Bladder microvascular endothelial cell (primary cell): ENCODE measurements around the gene ERCC1. TPM values are rescaled to one million over a fixed set of nuclear protein-coding genes. Genes with fewer than 3 reads are reported as not detected.

Experiments used
- total RNA-seq: library from RNA; depleted of rRNA; stranded (reverse); fragments of >200 nt; gene quantifications from 2 replicates; pipeline ENCODE4 v1.2.3, GENCODE V29; 2014

Gene ERCC1
- total RNA-seq, result 40.3 and 50.5 TPM in 2 replicates

GRCh38 chr19:45423589-45424190 is at the start of gene ERCC1:
ERCC1 (minus strand) TSS chr19:45423917; CDS start chr19:45423374, 543 bp downstream.

DNA sequence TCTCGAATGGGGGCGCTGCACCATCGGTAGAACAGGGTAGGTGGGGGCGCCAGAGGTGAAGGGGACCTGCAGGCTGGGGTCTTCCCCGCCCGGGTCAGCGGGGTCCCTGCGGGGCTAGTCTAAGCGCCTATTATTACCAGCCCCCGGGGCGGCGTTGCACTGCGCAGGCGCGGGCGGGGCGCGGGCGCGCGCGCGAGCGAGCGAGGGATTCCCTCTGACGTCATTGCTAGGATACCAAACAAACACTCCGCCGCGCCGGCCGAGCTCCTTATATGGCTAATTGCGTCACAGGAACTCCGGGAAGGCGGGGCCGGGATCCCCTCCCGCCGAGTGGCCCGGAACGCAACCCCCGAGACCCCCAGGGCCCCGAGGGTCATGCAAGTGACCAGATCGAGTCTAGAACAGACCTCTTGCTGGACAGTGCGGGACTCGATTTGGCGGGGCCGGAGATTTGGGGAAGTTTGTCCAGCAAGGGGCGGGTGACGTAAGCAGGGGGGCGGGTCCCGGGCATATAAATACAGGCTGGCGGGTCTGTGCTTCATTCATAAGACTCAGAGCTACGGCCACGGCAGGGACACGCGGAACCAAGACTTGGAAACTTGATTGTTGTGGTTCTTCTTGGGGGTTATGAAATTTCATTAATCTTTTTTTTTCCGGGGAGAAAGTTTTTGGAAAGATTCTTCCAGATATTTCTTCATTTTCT is 43.9 kb upstream of the ERCC1 start, which contains the start of gene FOSB:
FOSB (plus strand) TSS at position 541 of the 703 bp plus-strand sequence. CDS start 591 bp downstream, outside the sequence.

GRCh38 chr19:45406226-45407090 is 17.3 kb downstream of the ERCC1 start, which contains the start of gene POLR1G:
POLR1G (plus strand) TSS chr19:45406644; CDS start chr19:45406697, 53 bp downstream.

DNA sequence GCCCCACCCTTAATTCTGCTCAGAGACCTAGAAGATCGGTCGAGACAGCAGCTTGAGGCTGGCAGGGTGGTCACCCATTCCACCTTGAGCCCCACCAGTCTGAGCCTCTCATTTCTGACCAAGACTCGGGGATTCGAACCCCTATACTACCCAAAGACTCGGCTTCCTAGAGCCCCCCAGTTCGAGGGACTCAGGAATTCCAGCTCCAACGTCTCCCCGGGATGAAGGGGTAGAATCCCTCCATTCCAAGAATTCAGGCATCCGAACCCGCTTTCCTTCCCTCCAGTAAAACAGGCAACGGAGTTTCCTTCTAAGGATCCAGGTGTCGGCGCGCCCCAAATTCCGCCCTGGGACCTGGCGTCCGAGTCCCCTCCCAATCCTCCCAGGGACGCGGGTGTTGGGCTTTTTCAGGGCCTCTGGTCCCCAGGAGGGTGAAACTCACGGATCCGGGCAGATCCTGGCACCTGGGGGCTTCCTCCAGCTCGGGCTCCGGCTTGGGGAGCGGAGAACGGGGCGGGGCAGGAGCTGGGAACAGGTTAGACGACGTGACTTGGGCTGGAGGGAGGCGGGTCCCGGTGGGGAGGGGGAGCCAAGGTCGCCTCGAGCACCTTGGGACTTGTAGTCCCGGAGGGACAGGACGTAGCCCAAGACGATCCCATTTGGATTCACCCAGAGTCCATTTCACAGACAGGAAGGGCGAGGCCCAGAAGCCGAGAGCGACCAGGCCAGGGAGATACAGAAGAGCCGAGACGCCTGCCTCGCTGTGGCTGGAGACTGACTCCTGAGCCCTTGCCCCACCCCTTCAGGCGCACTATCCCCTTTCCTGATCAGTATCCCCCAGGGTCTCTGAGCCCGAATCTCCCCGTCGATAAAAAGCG is 18.9 kb downstream of the ERCC1 start, which contains the start of gene PPP1R13L:
PPP1R13L (minus strand) TSS at position 513 of the 878 bp plus-strand sequence. CDS start 6,751 bp downstream, outside the sequence.

DNA sequence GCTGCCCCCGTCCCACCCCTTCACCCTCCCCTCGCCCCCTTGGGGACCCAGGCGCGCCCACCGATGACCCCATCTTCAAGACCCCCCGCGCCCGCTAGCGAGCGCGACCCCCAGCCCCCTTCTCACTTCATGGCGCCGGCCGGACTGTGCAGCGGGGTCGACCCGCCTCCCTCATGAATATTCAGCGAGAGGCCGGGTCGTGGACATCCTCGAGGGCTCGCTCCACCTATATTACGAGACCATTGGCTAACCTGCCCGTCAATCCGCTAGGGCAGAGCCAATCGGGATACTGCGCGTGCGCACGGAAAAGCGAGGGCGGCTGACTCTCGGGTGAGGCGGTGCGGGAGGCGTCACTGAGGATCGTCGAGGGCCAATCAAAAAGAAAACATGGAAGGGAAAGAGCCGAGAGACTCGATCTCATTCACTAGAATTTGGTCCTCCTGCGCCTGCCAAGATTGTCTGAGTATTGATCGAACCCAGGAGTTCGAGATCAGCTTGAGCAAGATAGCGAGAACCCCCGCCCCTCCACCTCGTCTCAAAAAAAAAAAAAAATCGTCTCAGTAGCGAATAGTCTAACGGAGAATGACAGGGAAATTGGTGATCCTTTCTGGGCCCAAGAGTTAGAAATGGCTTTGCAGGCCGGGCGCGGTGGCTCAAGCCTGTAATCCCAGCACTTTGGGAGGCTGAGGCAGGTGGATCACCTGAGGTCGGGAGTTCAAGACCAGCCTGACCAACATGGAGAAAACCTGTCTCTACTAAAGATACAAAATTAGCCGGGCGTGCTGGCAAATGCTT is 53.1 kb downstream of the ERCC1 start, which contains the start of gene ERCC2:
ERCC2 (minus strand) TSS at position 164 of the 795 bp plus-strand sequence; CDS start at position 131, 33 bp downstream.

Other genes with a start within 250 kb of the ERCC1 start
- 14.4 and 16.2 TPM in 2 replicates for gene TRAPPC6A, start 245.7 kb downstream of the ERCC1 start, total RNA-seq
- gene BLOC1S3, start 245.1 kb downstream of the ERCC1 start, total RNA-seq, result 2.6 and 3.6 TPM in 2 replicates
- 0.69 and 3.4 TPM in 2 replicates for gene EXOC3L2, start 178.5 kb downstream of the ERCC1 start, total RNA-seq
- 8.1 and 43.0 TPM in 2 replicates for gene MARK4, start 172.6 kb downstream of the ERCC1 start, total RNA-seq
- 0.16 TPM in 1 of 2 replicates, not detected in the other for gene CKM, start 101.0 kb downstream of the ERCC1 start, total RNA-seq
- gene KLC3, start 83.2 kb downstream of the ERCC1 start, total RNA-seq, result 0.13 and 0.16 TPM in 2 replicates
- gene ERCC2, start 53.3 kb downstream of the ERCC1 start, total RNA-seq, result 10.7 and 33.6 TPM in 2 replicates
- gene PPP1R13L, start 18.8 kb downstream of the ERCC1 start, total RNA-seq, result 7.1 and 32.3 TPM in 2 replicates
- gene POLR1G, start 17.3 kb downstream of the ERCC1 start, total RNA-seq, result 5.8 and 12.6 TPM in 2 replicates
- 0.49 and 18.5 TPM in 2 replicates for gene FOSB, start 44.1 kb upstream of the ERCC1 start, total RNA-seq
- gene RTN2, start 73.1 kb upstream of the ERCC1 start, total RNA-seq, result 4.2 and 7.4 TPM in 2 replicates
- gene PPM1N, start 74.5 kb upstream of the ERCC1 start, total RNA-seq, result 0.32 and 0.63 TPM in 2 replicates
- gene VASP, start 83.6 kb upstream of the ERCC1 start, total RNA-seq, result 53.5 and 100 TPM in 2 replicates
- 4.7 and 6.3 TPM in 2 replicates for gene OPA3, start 160.9 kb upstream of the ERCC1 start, total RNA-seq
- 2.3 and 4.1 TPM in 2 replicates for gene GPR4, start 178.3 kb upstream of the ERCC1 start, total RNA-seq
- gene EML2, start 215.5 kb upstream of the ERCC1 start, total RNA-seq, result 16.2 and 23.0 TPM in 2 replicates
- not detected in 2 replicates for gene GIPR, start 244.3 kb upstream of the ERCC1 start, total RNA-seq